A549 treated with CpdA at 1 μM for 4 hours (cell line): ENCODE data around the gene FGFBP2. TPM values are rescaled to one million over a fixed set of nuclear protein-coding genes. Genes with fewer than 3 reads are reported as not detected.

Source experiments
- total RNA-seq: library from RNA; stranded (reverse); fragments of 200-300 nt; extraction: Qiagen RNA extraction; gene quantifications from 5 replicates; pipeline ENCODE4 v1.2.3, GENCODE V29; 2022; ENCODE audit warnings: low read depth

Gene FGFBP2, protein sequence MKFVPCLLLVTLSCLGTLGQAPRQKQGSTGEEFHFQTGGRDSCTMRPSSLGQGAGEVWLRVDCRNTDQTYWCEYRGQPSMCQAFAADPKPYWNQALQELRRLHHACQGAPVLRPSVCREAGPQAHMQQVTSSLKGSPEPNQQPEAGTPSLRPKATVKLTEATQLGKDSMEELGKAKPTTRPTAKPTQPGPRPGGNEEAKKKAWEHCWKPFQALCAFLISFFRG
- not detected in 5 replicates for total RNA-seq

GRCh38 chr4:15963001-15963451 lies at the start of gene FGFBP2:
Gene FGFBP2 (minus strand): TSS chr4:15963175. CDS start chr4:15963129, 46 bp downstream.

DNA sequence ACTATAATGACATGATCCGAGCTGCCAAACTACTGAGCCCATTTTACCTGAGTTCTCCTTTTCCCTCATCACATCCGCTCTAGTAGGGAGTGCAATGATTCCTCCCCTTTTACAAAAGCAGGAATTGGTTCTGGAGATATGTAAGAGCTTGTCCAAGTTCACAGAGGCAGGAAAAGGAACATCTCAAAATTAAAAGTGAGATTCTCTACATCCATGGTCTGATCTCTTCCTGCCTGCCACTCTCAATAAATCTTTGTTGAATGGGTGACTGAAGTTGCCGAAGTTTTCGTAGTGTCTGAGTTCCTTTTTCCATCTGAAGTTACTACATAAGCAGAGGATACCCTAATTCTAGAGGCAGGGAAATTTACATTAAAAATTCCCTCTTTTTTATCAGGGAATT lies 24.3 kb downstream of the FGFBP2 start, which contains the start of gene FGFBP1:
Gene FGFBP1 (minus strand): TSS at position 101 of the 400 bp plus-strand sequence. CDS start 2,108 bp downstream, outside the sequence.

Other genes starting within 250 kb of the FGFBP2 start
- 7.9 to 10.4 TPM (median 8.6 TPM) in 5 replicates for gene CD38, start 184.8 kb downstream of the FGFBP2 start, total RNA-seq
- 3.3 to 4.3 TPM (median 3.8 TPM) in 5 replicates for gene FGFBP1, start 24.4 kb downstream of the FGFBP2 start, total RNA-seq
- 0.03 to 0.18 TPM (median 0.07 TPM) in 4 of 5 replicates, not detected in the other for gene PROM1, start 120.8 kb upstream of the FGFBP2 start, total RNA-seq